Adipocyte (in vitro differentiated cells): ENCODE data around the gene KEAP1.

ENCODE experiments used
- DNase-seq: peaks from one replicate; pipeline ENCODE4 v3.0.0-alpha.2; 2015; ENCODE audit warnings: low read depth
- H3K27me3 ChIP-seq: replicated peaks from 2 replicates; pipeline ENCODE4 v1.7.0; 2013; ENCODE audit warnings: mild to moderate bottlenecking, low read length, moderate library complexity; ENCODE audit not compliant: control insufficient read depth, insufficient read depth
- H3K36me3 ChIP-seq: 2 replicates; pipeline ENCODE4 v1.7.0; 2013; ENCODE audit warnings: low read length, mild to moderate bottlenecking, moderate library complexity; ENCODE audit not compliant: control insufficient read depth, insufficient read depth, severe bottlenecking
- H3K4me1 ChIP-seq: 2 replicates; pipeline ENCODE4 v1.7.0; 2013; ENCODE audit warnings: mild to moderate bottlenecking, low read length, moderate library complexity; ENCODE audit not compliant: control insufficient read depth, insufficient read depth
- H3K4me3 ChIP-seq: 2 replicates; pipeline ENCODE4 v1.7.0; 2013; ENCODE audit warnings: mild to moderate bottlenecking, low read length, moderate library complexity
- H3K9ac ChIP-seq: 2 replicates; pipeline ENCODE4 v1.7.0; 2013; ENCODE audit warnings: mild to moderate bottlenecking, low read length, moderate library complexity
- H3K9me3 ChIP-seq: 2 replicates; pipeline ENCODE4 v1.7.0; 2013; ENCODE audit warnings: mild to moderate bottlenecking, low read length, moderate library complexity; ENCODE audit not compliant: control insufficient read depth

Gene KEAP1

DNA sequence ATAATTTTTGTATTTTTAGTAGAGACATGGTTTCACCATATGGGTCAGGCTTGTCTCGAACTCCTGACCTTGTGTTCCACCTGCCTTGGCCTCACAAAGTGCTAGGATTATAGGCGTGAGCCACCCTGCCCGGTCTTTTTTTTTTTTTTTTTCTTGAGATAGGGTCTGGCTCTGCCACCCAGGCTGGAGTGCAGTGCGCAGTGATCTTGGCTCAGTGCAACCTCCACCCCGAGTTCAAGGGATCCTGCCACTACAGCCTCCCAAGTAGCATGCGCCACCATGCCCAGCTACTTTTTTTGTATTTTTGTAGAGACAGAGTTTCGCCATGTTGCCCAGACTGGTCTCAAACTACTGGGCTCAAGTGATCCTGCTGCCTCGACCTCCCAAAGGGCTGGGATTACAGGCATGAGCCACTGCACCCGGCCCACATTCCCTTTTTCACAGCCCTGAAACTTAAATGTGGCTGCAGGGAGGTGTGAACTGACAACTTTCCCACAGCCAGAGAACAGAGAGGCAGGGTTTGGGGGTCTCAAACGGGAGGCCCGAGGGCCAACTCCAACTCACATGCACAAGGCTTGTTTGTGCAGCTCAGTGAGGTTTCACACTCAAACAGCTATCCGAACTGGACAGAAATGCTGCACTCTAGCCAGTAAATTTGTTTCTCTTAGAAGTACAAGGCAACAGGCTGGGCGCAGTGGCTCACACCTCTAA is 18.5 kb upstream of the KEAP1 start:
- H3K36me3 ChIP-seq, result no peaks in the 10 kb centered on the region
- H3K4me1 ChIP-seq, result peaks cover 11% of the 10 kb centered on the region
- DNase-seq, result no peak
- H3K4me3 ChIP-seq, result no peak overlapping the region
- no peak overlapping the region for H3K9ac ChIP-seq
- peaks cover 17% of the 10 kb centered on the region for H3K27me3 ChIP-seq
- H3K9me3 ChIP-seq, result no peaks in the 10 kb centered on the region

DNA sequence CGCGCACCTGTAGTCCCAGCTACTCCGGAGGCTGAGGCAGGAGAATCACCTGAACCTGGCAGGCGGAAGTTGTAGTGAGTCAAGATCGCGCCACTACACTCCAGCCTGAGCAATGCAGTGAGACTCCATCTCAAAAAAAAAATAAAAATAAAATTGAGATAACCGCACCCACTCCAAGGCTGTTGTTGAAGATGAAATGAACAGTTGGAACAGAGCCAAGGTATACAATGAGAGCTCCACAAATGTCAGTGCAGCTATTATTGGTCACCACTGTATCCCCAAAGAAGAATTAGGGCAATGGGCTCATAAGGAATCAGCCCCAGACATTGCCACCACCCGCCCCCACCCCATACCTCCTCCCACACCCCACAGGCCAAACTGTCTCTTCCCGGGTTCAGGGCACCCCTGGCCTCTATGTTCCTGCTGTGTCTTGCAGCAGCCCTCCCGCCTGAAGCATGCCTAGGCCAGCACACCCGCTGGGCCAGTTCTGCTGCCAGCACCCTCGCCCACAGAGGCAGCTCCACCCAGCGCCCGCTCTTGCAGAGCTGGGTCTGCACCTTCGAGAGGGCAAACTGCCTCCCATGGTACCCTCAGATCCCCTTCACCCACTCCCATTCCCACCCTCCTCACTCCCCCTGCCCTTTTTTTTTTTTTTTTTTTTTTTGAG is 17.6 kb upstream of the KEAP1 start:
- no peak for DNase-seq
- H3K36me3 ChIP-seq, result no peaks in the 10 kb centered on the region
- no peak overlapping the region for H3K9ac ChIP-seq
- peaks cover 17% of the 10 kb centered on the region for H3K27me3 ChIP-seq
- no peak overlapping the region for H3K4me3 ChIP-seq
- no peaks in the 10 kb centered on the region for H3K9me3 ChIP-seq
- H3K4me1 ChIP-seq, result peaks cover 11% of the 10 kb centered on the region

GRCh38 chr19:10519421-10519820 is 16.3 kb upstream of the KEAP1 start:
- Histone ChIP-seq H3K4me3 (no peak overlapping the region), H3K27me3 (peaks cover 17% of the 10 kb centered on the region), H3K36me3 (no peaks in the 10 kb centered on the region), H3K9ac (no peak overlapping the region), H3K4me1 (peaks cover 11% of the 10 kb centered on the region), H3K9me3 (no peaks in the 10 kb centered on the region)
- no peak for DNase-seq

DNA sequence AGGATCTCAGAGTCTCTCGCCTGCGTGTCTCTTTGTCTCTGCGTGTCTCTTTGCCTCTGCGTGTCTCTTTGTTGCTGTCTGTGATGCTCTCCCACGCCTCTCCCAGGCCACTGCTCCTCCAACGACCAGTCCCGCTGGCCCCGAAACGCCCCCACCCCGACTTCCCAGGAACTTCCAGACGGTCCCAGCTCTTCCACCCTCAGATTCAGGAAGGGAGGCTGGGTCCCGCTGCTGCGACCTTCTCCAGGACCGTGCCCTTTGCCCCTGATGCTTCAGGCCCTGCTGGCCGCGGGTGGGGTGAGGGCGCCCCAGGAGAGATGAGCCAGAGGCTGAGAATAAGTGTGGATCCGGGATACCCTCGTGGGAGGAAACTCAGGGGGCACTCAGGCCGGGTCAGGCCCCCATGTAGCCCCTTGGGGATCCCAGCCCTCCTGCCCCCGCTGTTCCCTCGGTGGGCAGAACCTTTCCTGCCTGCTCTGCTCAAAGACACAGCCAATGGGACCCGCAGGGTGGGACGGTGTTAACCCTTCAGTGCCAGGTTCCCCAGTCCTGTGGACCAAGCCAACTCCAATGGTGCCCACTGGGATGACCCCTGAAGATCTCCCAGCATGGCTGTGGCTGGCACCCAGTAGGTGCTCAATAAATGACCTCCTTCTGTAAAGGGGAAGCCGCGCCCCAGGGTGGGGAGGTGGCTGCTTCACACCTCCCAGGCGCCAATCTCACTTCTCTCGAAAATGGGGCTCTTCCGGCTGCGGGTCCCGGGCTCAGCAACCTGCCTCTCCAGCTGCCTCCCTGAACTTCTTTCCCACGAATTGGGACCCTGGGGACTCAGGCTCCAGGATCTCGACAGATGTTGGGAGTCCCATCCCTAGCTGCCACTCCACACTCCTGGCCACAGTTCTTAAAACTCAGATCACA is 15.5 kb upstream of the KEAP1 start:
- no peak overlapping the region for H3K4me3 ChIP-seq
- no peaks in the 10 kb centered on the region for H3K9me3 ChIP-seq
- H3K4me1 ChIP-seq, result peaks cover 11% of the 10 kb centered on the region
- H3K27me3 ChIP-seq, result peaks cover 15% of the 10 kb centered on the region
- no peak overlapping the region for H3K9ac ChIP-seq
- no peak for DNase-seq
- H3K36me3 ChIP-seq, result no peaks in the 10 kb centered on the region

DNA sequence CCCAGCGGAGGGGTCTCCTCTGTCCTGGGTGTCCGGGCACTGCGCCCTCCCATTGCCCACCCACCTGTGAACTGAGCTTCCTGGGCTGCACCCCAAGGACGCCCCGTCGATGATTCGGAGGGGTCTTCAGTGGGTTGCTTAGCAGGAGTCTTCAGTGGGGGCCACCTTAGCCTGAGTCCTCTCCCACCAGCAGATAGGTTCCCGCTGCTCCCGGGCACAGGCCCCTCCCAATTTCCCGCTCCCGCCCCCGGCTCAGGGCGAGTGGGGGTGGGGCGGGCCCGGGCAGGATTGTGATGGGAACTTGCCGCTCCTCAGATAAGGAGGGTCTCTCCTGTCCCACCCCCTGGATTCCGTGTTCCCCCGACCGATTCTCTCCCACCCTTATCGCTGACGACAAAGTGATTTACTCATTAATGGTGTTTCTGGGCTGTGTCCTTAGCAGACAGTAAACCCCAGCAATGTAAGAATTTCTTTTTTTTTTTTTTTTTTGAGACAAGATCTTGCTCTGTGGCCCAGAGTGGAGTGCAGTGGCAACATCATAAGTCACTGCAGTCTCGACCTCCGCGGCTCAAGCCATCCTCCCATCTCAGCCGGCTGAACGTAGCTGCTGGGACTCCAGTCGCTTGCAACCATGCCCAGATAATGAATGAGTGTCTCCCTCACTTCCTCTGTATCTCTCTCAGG is 14.7 kb upstream of the KEAP1 start:
- peak overlapping the region; percentile 66 for H3K4me3 ChIP-seq
- no peak overlapping the region for H3K9ac ChIP-seq
- no peaks in the 10 kb centered on the region for H3K9me3 ChIP-seq
- peak; percentile 61 for DNase-seq
- peaks cover 23% of the 10 kb centered on the region for H3K27me3 ChIP-seq
- no peaks in the 10 kb centered on the region for H3K36me3 ChIP-seq
- H3K4me1 ChIP-seq, result peaks cover 11% of the 10 kb centered on the region

GRCh38 chr19:10517361-10517759 is 14.2 kb upstream of the KEAP1 start, which contains the start of gene S1PR5:
Gene S1PR5 (minus strand): TSS chr19:10517447. CDS start chr19:10515011, 2,436 bp downstream.
- Histone ChIP-seq H3K36me3 (no peaks in the 10 kb centered on the region), H3K4me1 (peaks cover 11% of the 10 kb centered on the region), H3K27me3 (peaks cover 24% of the 10 kb centered on the region), H3K9me3 (no peaks in the 10 kb centered on the region), H3K9ac (no peak within 1 kb of the TSS), H3K4me3 (peak within 1 kb of the TSS; percentile 66)
- DNase-seq, result peak; percentile 76

DNA sequence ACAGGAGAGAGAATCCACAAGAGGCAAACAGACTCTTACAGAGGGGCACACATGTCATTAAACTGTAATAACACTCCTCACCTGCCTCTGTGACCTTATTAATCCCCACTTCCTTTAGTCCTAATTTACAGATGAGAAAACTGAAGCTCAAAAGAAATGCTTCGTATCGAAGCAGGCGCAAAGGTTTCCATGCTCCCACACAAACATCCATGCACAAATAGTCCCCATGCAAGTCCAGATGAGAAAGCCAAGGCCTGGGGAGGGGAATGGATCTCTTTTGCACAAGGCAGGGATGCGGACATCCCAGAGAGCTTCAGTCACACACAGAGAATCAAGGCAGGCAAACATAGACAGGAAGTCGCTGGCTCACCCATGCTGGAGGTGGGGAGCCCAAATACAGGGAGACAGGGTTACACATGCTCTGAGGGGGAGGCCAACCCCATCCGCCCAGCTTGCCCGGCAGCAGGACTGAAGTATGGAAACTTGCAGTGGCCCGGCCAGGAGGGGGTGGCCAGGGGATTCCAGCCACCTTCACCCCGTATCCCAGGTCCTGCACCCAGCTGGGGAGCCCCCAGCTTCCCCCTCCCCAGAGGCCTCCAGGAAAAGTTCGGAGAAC is 13.6 kb upstream of the KEAP1 start:
- peaks cover 24% of the 10 kb centered on the region for H3K27me3 ChIP-seq
- H3K9me3 ChIP-seq, result no peaks in the 10 kb centered on the region
- H3K4me1 ChIP-seq, result peaks cover 11% of the 10 kb centered on the region
- peak; percentile 56 for DNase-seq
- H3K4me3 ChIP-seq, result peak overlapping the region; percentile 66
- H3K36me3 ChIP-seq, result no peaks in the 10 kb centered on the region
- H3K9ac ChIP-seq, result no peak overlapping the region

GRCh38 chr19:10516064-10516385 is 12.9 kb upstream of the KEAP1 start:
- Histone ChIP-seq H3K9me3 (no peaks in the 10 kb centered on the region), H3K4me1 (peaks cover 11% of the 10 kb centered on the region), H3K4me3 (no peak overlapping the region), H3K36me3 (no peaks in the 10 kb centered on the region), H3K9ac (no peak overlapping the region), H3K27me3 (peaks cover 24% of the 10 kb centered on the region)
- DNase-seq, result no peak

DNA sequence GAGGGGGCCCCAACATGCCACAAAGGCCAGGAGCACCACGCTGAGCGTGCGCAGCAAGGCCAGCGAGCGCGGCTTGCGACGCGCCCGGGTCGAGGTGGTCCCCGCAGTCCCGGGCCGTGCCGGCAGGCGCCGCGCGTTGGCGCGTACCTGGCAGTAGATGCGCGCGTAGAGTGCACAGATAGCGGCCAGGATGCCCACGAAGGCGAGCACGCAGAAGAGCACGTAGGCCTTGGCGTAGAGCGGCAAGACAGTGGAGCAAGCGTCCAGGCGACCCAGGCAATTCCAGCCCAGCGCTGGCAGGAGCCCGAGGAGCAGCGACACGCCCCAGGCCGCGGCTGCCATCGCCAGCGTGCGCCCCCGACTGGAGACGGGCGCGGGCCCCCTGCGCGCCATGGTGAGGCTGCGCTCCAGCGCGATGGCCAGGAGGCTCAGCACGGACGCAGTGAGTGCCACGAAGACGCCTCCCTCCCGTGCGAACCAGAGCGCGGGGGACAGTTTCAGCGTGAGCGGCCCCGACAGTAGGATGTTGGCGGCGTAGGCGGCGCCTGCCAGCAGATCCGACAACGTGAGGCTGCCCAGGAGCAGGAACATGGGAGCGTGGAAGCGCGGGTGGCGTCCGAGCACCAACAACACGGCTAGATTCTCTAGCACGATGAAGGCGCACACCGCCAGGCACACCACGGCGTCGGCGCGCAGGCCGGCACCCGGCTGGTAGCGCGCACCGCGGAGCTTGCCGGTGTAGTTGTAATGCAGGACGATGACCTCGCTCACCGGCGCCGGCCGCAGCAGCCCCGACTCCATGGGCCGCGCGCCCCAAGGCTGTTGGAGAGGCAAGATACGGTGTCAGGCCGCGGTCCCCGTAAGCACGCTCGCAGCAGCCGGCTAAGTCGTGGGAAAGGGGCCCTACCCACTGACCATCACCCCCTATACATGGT is 11.3 kb upstream of the KEAP1 start:
- no peaks in the 10 kb centered on the region for H3K9me3 ChIP-seq
- no peaks in the 10 kb centered on the region for H3K36me3 ChIP-seq
- H3K4me3 ChIP-seq, result no peak overlapping the region
- H3K9ac ChIP-seq, result no peak overlapping the region
- no peak for DNase-seq
- H3K4me1 ChIP-seq, result peaks cover 11% of the 10 kb centered on the region
- H3K27me3 ChIP-seq, result peaks cover 23% of the 10 kb centered on the region

- Histone ChIP-seq H3K9me3 (no peaks in the 10 kb centered on the region), H3K4me1 (peaks cover 5% of the 10 kb centered on the region), H3K4me3 (no peak overlapping the region), H3K36me3 (no peaks in the 10 kb centered on the region), H3K27me3 (peaks cover 13% of the 10 kb centered on the region), H3K9ac (no peak overlapping the region)
- DNase-seq, result no peak
Observed at GRCh38 chr19:10513223-10513622, 10.1 kb upstream of the KEAP1 start.
